Calu3 (cell line): Measurements from ENCODE around the gene OSTM1. TPM values are rescaled to one million over a fixed set of nuclear protein-coding genes. Genes with fewer than 3 reads are reported as not detected.

Source experiments
- BruUV-seq: library from RNA; stranded (reverse); fragments of 400-500 nt; replicated peaks from 2 replicates; lab custom pipeline; 2021; lab: Mats Ljungman, UMichigan
- CTCF ChIA-PET: fragments of 300-600 bp; sonication (Branson Sonifier 250); formaldehyde crosslinking; loops from one replicate; lab custom pipeline; 2022; ENCODE audit warnings: antibody characterized with exemption; lab: Charles Lee
- DNase-seq: peaks from one replicate; pipeline ENCODE4 v3.0.0; 2022
- H3K27ac Mint-ChIP-seq: one replicate; pipeline ENCODE4 v1.8.0; 2022; ENCODE audit warnings: mixed read lengths; ENCODE audit not compliant: unreplicated experiment
- H3K27me3 Mint-ChIP-seq: one replicate; pipeline ENCODE4 v1.8.0; 2022; ENCODE audit warnings: mixed read lengths; ENCODE audit not compliant: unreplicated experiment
- H3K36me3 Mint-ChIP-seq: one replicate; pipeline ENCODE4 v1.8.0; 2022; ENCODE audit warnings: mild to moderate bottlenecking, moderate library complexity, mixed read lengths; ENCODE audit not compliant: insufficient read depth, unreplicated experiment
- H3K4me1 Mint-ChIP-seq: one replicate; pipeline ENCODE4 v1.8.0; 2022; ENCODE audit warnings: mild to moderate bottlenecking, low read depth, mixed read lengths; ENCODE audit not compliant: unreplicated experiment
- H3K4me3 Mint-ChIP-seq: one replicate; pipeline ENCODE4 v1.8.0; 2022; ENCODE audit warnings: mild to moderate bottlenecking, low read depth, moderate library complexity, mixed read lengths; ENCODE audit not compliant: unreplicated experiment
- H3K9me3 Mint-ChIP-seq: one replicate; pipeline ENCODE4 v1.8.0; 2022; ENCODE audit warnings: low read depth, mixed read lengths; ENCODE audit not compliant: unreplicated experiment
- CTCF ChIP-seq: fragments of 200-600 bp; IDR thresholded peaks from one replicate; pipeline ENCODE4 v1.8.0; 2022; ENCODE audit warnings: antibody characterized with exemption; ENCODE audit not compliant: unreplicated experiment
- intact Hi-C: fragments of 100-400 bp; cut with micrococcal nuclease; formaldehyde crosslinking; loops from one replicate; pipeline ENCODE4 v1.10.0; 2022; ENCODE audit not compliant: unreplicated experiment
- total RNA-seq: library from RNA; stranded (reverse); gene quantifications from 2 replicates; pipeline ENCODE4 v1.2.3, GENCODE V29; 2022

OSTM1 gene
- total RNA-seq, 1 experiment from 2014 or later = 30.5 TPM

GRCh38 chr6:108029226-108029921 is 45.2 kb downstream of the OSTM1 start:
- Mint-ChIP-seq H3K36me3 (no peaks in the 10 kb centered on the region), H3K27me3 (no peaks in the 10 kb centered on the region), H3K9me3 (no peaks in the 10 kb centered on the region), H3K27ac (no peak overlapping the region), H3K4me3 (no peak overlapping the region), H3K4me1 (peaks cover 15% of the 10 kb centered on the region)
- intact Hi-C loops = no loop called here
- TF ChIP-seq CTCF = no peak
- no peak for DNase-seq
- CTCF ChIA-PET = no interaction called here
- BruUV-seq = no TSS peak

GRCh38 chr6:108027594-108027993 is 46.9 kb downstream of the OSTM1 start:
- BruUV-seq = no TSS peak
- DNase-seq = peak; percentile 85
- Mint-ChIP-seq H3K27me3 (no peaks in the 10 kb centered on the region), H3K36me3 (no peaks in the 10 kb centered on the region), H3K9me3 (no peaks in the 10 kb centered on the region), H3K27ac (peak overlapping the region; percentile 72), H3K4me1 (peaks cover 15% of the 10 kb centered on the region), H3K4me3 (peak overlapping the region; percentile 12)
- CTCF ChIA-PET = interaction anchor here (0.8 to 1.7 kb wide), 2 partner anchors 10 to 607 kb away, joined by 3 to 9 read pairs; no protein-coding TSS in a partner anchor
- TF ChIP-seq CTCF = no peak
- intact Hi-C loops = no loop called here

- no peak for TF ChIP-seq CTCF
- intact Hi-C loops = no loop called here
- Mint-ChIP-seq H3K4me3 (no peak overlapping the region), H3K4me1 (peaks cover 15% of the 10 kb centered on the region), H3K27ac (peak overlapping the region; percentile 72), H3K9me3 (no peaks in the 10 kb centered on the region), H3K27me3 (no peaks in the 10 kb centered on the region), H3K36me3 (no peaks in the 10 kb centered on the region)
- BruUV-seq = no TSS peak
- CTCF ChIA-PET = interaction anchor here (1.7 kb wide), 1 partner anchor 9 kb away, joined by 9 read pairs; no protein-coding TSS in a partner anchor
- no peak for DNase-seq
These were observed 47.5 kb downstream of the OSTM1 start for GRCh38 chr6:108027056-108027455.

GRCh38 chr6:108024427-108025073 is 50.0 kb downstream of the OSTM1 start:
- no TSS peak for BruUV-seq
- Mint-ChIP-seq H3K27me3 (no peaks in the 10 kb centered on the region), H3K4me3 (no peak overlapping the region), H3K27ac (no peak overlapping the region), H3K9me3 (no peaks in the 10 kb centered on the region), H3K36me3 (peaks cover 4% of the 10 kb centered on the region), H3K4me1 (peaks cover 15% of the 10 kb centered on the region)
- CTCF ChIA-PET = no interaction called here
- no peak for DNase-seq
- intact Hi-C loops = no loop called here
- TF ChIP-seq CTCF = no peak
